HepG2 (cell line): Measurements from ENCODE around the gene ADAD2. TPM values are rescaled to one million over a fixed set of nuclear protein-coding genes. Genes with fewer than 3 reads are reported as not detected.

Experiments
- ATAC-seq: fragments of 200-7000 bp; cut with Tn5 transposase; 3 replicates; pipeline ENCODE4 v1.9.1; 2020; ENCODE audit warnings: mild to moderate bottlenecking, moderate library complexity
- BruUV-seq: library from RNA; stranded (reverse); fragments of 400-500 nt; replicated peaks from 2 replicates; lab custom pipeline; 2021; lab: Mats Ljungman, UMichigan
- CTCF ChIA-PET: fragments of 300-600 bp; formaldehyde crosslinking; extraction: SDS; loops from one replicate; lab custom pipeline; 2021; ENCODE audit warnings: low total read pairs, inconsistent platforms, low intra/inter-chr PET ratio; lab: Yijun Ruan, JAX
- POLR2A ChIA-PET: fragments of 350-600 bp; sonication (Branson Sonifier 250); formaldehyde crosslinking; loops from one replicate; lab custom pipeline; 2020; ENCODE audit warnings: antibody characterized with exemption, inconsistent platforms; lab: Yijun Ruan, JAX
- DNase-seq: peaks from one replicate; pipeline ENCODE4 v3.0.0-alpha.2; 2015; ENCODE audit warnings: low spot score
- FAIRE-seq: peaks from 3 replicates; lab custom pipeline; 2011; peaks lifted over from hg19 to GRCh38; lab: Jason Lieb, UNC
- H2AFZ ChIP-seq: one replicate; pipeline ENCODE4 v1.6.1; 2011; ENCODE audit warnings: low read length, inconsistent platforms
- H3K27ac ChIP-seq: fragments of 300-600 bp; 3 replicates; pipeline ENCODE4 v1.8.0; 2011; ENCODE audit warnings: mixed run types, mild to moderate bottlenecking, mixed read lengths, low read length, inconsistent platforms; ENCODE audit not compliant: insufficient read depth; ENCODE audit errors: extremely low read length
- H3K27me3 ChIP-seq, 2 experiments: fragments of 200-600 bp in 1 of 2; 2 replicates in 1 of 2; 3 replicates in 1 of 2; pipeline versions ENCODE4 v1.6.0 to v1.8.0; 2011; ENCODE audit warnings: low read length in 2 of 2, mild to moderate bottlenecking in 2 of 2, moderate library complexity in 2 of 2, inconsistent platforms in 1 of 2; ENCODE audit not compliant: insufficient read depth in 2 of 2, control insufficient read depth in 1 of 2
- H3K36me3 ChIP-seq, 2 experiments: fragments of 200-600 bp in 1 of 2; replicated peaks in 1 of 2; 2 replicates in 1 of 2; 3 replicates in 1 of 2; pipeline versions ENCODE4 v1.5.1 to v1.8.0; 2011; ENCODE audit warnings: low read length in 2 of 2, inconsistent platforms in 1 of 2; ENCODE audit not compliant: insufficient read depth in 2 of 2, control insufficient read depth in 1 of 2
- H3K4me1 ChIP-seq: 2 replicates; pipeline ENCODE4 v1.5.1; 2012; ENCODE audit warnings: low read length, inconsistent platforms; ENCODE audit not compliant: insufficient read depth
- H3K4me2 ChIP-seq: 2 replicates; pipeline ENCODE4 v1.6.0; 2011; ENCODE audit warnings: low read depth, low read length, inconsistent platforms
- H3K4me3 ChIP-seq, 3 experiments: fragments of 200-600 bp in 1 of 3; sonication (generic), shearing (Covaris generic) in 1 of 3; replicated peaks in 1 of 3; 2 replicates each; pipeline ENCODE4 v1.5.1; 2011 to 2016; ENCODE audit warnings: low read length in 3 of 3, inconsistent platforms in 2 of 3, low read depth in 2 of 3, mild to moderate bottlenecking in 2 of 3, control low read depth in 1 of 3, mixed read lengths in 1 of 3; ENCODE audit not compliant: insufficient read depth in 1 of 3
- H3K79me2 ChIP-seq: one replicate; pipeline ENCODE4 v1.6.1; 2011; ENCODE audit warnings: low read length, inconsistent platforms; ENCODE audit not compliant: insufficient read depth
- H3K9ac ChIP-seq: 2 replicates; pipeline ENCODE4 v1.6.0; 2011; ENCODE audit warnings: mild to moderate bottlenecking, low read depth, low read length, inconsistent platforms; ENCODE audit not compliant: insufficient read depth
- H3K9me3 ChIP-seq: 2 replicates; pipeline ENCODE4 v1.5.1; 2012; ENCODE audit warnings: mild to moderate bottlenecking, low read length
- H4K20me1 ChIP-seq: 2 replicates; pipeline ENCODE4 v1.6.0; 2011; ENCODE audit warnings: inconsistent platforms, mild to moderate bottlenecking, low read length, moderate library complexity; ENCODE audit not compliant: insufficient read depth
- AHR ChIP-seq: IDR thresholded peaks from 2 replicates; pipeline ENCODE4 v1.6.1; 2018; ENCODE audit warnings: missing genetic modification reagents, missing compliant biosample characterization
- AKAP8 ChIP-seq: sonication (generic); formaldehyde crosslinking; IDR thresholded peaks from 2 replicates; pipeline ENCODE4 v1.5.1; 2020; ENCODE audit warnings: mild to moderate bottlenecking, missing genetic modification reagents
- ATAD3A ChIP-seq: sonication (generic); formaldehyde crosslinking; IDR thresholded peaks from 2 replicates; pipeline ENCODE4 v1.4.0; 2020; ENCODE audit warnings: missing genetic modification reagents
- KLF11 ChIP-seq: IDR thresholded peaks from 2 replicates; pipeline ENCODE4 v1.6.1; 2016; ENCODE audit warnings: missing compliant biosample characterization
- KMT2B ChIP-seq: IDR thresholded peaks from 2 replicates; pipeline ENCODE4 v1.6.1; 2016; ENCODE audit warnings: missing genetic modification reagents, missing compliant biosample characterization
- MAZ ChIP-seq, 2 experiments: sonication (generic) in 1 of 2; formaldehyde crosslinking in 1 of 2; IDR thresholded peaks; 2 replicates each; pipeline versions ENCODE4 v1.5.0 to v1.6.1; 2012 to 2020; ENCODE audit warnings: low read depth in 2 of 2, mild to moderate bottlenecking in 2 of 2, borderline replicate concordance in 1 of 2, improper control_type of control experiment in 1 of 2, low read length in 1 of 2, missing genetic modification reagents in 1 of 2, moderate library complexity in 1 of 2
- NRL ChIP-seq: sonication (generic); formaldehyde crosslinking; IDR thresholded peaks from 2 replicates; pipeline ENCODE4 v1.5.0; 2020; ENCODE audit warnings: missing genetic modification reagents, mild to moderate bottlenecking, moderate library complexity, borderline replicate concordance
- PAXIP1 ChIP-seq: sonication (generic); formaldehyde crosslinking; conservative IDR thresholded peaks from 2 replicates; pipeline ENCODE4 v1.4.0; 2020; ENCODE audit warnings: mild to moderate bottlenecking, missing genetic modification reagents, moderate library complexity
- RAD51 ChIP-seq: fragments of 450-650 bp; IDR thresholded peaks from 2 replicates; pipeline ENCODE4 v1.6.1; 2016; ENCODE audit warnings: borderline replicate concordance
- TP53 ChIP-seq: sonication (generic); formaldehyde crosslinking; conservative IDR thresholded peaks from 2 replicates; pipeline ENCODE4 v1.4.0; 2020; ENCODE audit warnings: missing genetic modification reagents
- ZFP36L1 ChIP-seq: sonication (generic); formaldehyde crosslinking; IDR thresholded peaks from 2 replicates; pipeline ENCODE4 v1.8.0; 2022; ENCODE audit warnings: mild to moderate bottlenecking, missing genetic modification reagents, moderate library complexity
- ZNF382 ChIP-seq: sonication (generic); formaldehyde crosslinking; IDR thresholded peaks from 2 replicates; pipeline ENCODE4 v1.5.0; 2020; ENCODE audit warnings: missing genetic modification reagents, mild to moderate bottlenecking, borderline replicate concordance
- ZNF558 ChIP-seq: sonication (generic); formaldehyde crosslinking; IDR thresholded peaks from 2 replicates; pipeline ENCODE4 v1.9.0; 2022; ENCODE audit warnings: mild to moderate bottlenecking, missing genetic modification reagents, borderline replicate concordance
- ZNF589 ChIP-seq: sonication (generic); formaldehyde crosslinking; conservative IDR thresholded peaks from 2 replicates; pipeline ENCODE4 v1.8.0; 2022; ENCODE audit warnings: mild to moderate bottlenecking, moderate library complexity, missing genetic modification reagents
- ZNF703 ChIP-seq: sonication (generic); formaldehyde crosslinking; IDR thresholded peaks from 2 replicates; pipeline ENCODE4 v1.5.1; 2020; ENCODE audit warnings: missing genetic modification reagents, mild to moderate bottlenecking, moderate library complexity, borderline replicate concordance
- WGBS: methylation state at CpG from one replicate; pipeline ENCODE4 v1.1.6; 2017; ENCODE audit warnings: low lambda C conversion rate; 5-methylcytosine and 5-hydroxymethylcytosine counted together
- in situ Hi-C: cut with HindIII; loops from 2 replicates; pipeline ENCODE4 v1.10.0; 2017; ENCODE audit warnings: low pct_unique_long_range_greater_than_20kb; ENCODE audit not compliant: extremely low pct_ligation_motif_present
- intact Hi-C: fragments of 100-400 bp; cut with micrococcal nuclease; formaldehyde crosslinking; loops from one replicate; pipeline ENCODE4 v1.10.0; 2022; ENCODE audit not compliant: unreplicated experiment
- polyA plus RNA-seq, 8 experiments: library from polyadenylated mRNA; depleted of rRNA in 3 of 8; stranded (reverse) in 7 of 8; unstranded in 1 of 8; fragments of >200 nt; fragmentation: Illumina TruSeq in 4 of 8; extraction: Trizol in 4 of 8; gene quantifications; 2 replicates each; pipeline versions ENCODE4 v1.2.1 to v1.2.3, GENCODE V29; 2011 to 2016; ENCODE audit warnings: low read depth in 4 of 8, missing spikeins in 1 of 8, mixed read lengths in 1 of 8; ENCODE audit not compliant: insufficient read depth in 1 of 8
- total RNA-seq, 5 experiments: library from RNA; depleted of rRNA; stranded (reverse); fragments of >200 nt; fragmentation: Illumina TruSeq; extraction: Trizol; gene quantifications; 2 replicates each; pipeline ENCODE4 v1.2.3, GENCODE V29; 2016; ENCODE audit warnings: low read depth in 1 of 5
- TF ChIP-seq, protein P1 (sequence below): sonication (generic); formaldehyde crosslinking; IDR thresholded peaks from 2 replicates; pipeline ENCODE4 v1.5.0; 2020; ENCODE audit warnings: missing genetic modification reagents
- TF ChIP-seq, protein P2 (sequence below): sonication (generic); formaldehyde crosslinking; IDR thresholded peaks from 2 replicates; pipeline ENCODE4 v1.8.0; 2022; ENCODE audit warnings: missing genetic modification reagents, mild to moderate bottlenecking, moderate library complexity, borderline replicate concordance

Gene ADAD2
- total and polyA plus RNA-seq, 2 of the 13 experiments (the other 11 are each of a cell fraction or from before 2014, with no cell fraction given): not detected

DNA sequence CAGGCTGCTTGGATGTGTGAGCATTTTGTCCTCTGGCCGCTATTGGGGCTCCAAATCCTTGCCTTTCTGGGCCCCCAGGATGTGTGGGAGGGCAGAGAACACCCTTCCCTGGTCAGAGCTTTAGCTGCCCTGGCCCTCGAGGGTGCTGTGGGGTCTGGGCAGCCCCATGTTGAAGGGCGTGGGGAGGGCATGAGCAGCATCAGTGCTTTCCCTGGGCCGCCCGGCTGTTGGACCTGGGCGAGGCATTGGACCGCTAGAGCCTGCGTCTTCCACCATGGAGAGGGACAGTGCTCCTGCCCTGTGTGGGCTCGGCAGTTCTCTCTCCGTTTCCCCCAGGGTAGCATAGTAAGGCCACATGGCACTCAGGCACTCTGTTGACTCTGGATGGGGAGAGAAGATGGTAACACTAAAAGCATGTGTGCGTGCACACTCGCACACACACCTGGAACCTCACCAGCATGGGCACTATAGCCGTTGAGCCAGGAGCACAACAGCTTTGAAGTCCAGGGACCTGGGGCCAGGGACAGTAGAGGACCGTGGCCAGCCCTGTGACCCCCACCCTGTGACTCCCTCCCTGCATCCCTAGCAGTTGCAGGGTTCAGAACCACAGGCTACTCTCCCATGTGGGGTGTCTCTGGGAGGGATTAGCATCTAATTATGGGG lies 6.6 kb downstream of the ADAD2 start (continued):
- TF ChIP-seq NRL (CRISPR knock-in tag): no peak
- no peak for TF ChIP-seq KMT2B (CRISPR knock-in tag)
- TF ChIP-seq ZFP36L1 (CRISPR knock-in tag): no peak
- no peak for TF ChIP-seq ZNF382

DNA sequence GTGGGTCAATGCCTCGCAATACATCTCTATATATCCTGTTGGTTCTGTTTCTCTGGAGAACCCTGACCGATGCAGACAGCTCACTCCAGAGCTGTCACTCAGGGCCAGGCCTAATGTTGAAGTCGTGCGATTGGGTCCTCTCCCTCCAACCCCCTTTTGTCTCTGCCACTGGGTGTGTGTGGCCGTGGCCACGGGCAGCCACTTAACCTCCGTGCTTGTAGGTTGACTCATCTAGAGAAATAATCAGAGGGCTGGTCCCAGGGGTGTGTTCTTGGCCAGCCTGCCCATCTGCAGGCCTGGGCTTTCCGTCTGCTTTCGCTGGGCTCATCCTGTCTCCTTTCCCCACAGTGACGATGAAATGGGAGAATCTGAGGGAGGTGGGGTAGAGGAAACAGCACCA lies 7.4 kb downstream of the ADAD2 start:
- Histone ChIP-seq H3K4me1 (no peaks in the 10 kb centered on the region), H3K36me3 (no peaks in the 10 kb centered on the region), H3K9me3 (no peaks in the 10 kb centered on the region), H3K4me3 (no peak overlapping the region), H3K27ac (no peak overlapping the region), H3K27me3 (peaks cover 25 to 75% of the 10 kb centered on the region in 2 experiments; a peak in 4 of 5 replicates), H2AFZ (no peak overlapping the region), H3K4me2 (no peak overlapping the region), H3K9ac (no peak overlapping the region), H3K79me2 (no peaks in the 10 kb centered on the region), H4K20me1 (no peaks in the 10 kb centered on the region)
- BruUV-seq: no TSS peak
- POLR2A ChIA-PET: no interaction called here
- CTCF ChIA-PET: no interaction called here
- FAIRE-seq (no peak), DNase-seq (no peak), ATAC-seq (no peak)
- intact Hi-C loops: loop anchor here (5.0 kb wide), 1 partner anchor 536 kb away; no protein-coding TSS in a partner anchor
- in situ Hi-C loops: loop anchor here (25.0 kb wide), 1 partner anchor 236 kb away; the partner anchor contains the start of genes NECAB2 and OSGIN1
- 34% methylated on average over 8 of the region's 10 CpGs for WGBS
- TF ChIP-seq, protein P1, sequence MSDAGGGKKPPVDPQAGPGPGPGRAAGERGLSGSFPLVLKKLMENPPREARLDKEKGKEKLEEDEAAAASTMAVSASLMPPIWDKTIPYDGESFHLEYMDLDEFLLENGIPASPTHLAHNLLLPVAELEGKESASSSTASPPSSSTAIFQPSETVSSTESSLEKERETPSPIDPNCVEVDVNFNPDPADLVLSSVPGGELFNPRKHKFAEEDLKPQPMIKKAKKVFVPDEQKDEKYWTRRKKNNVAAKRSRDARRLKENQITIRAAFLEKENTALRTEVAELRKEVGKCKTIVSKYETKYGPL (CRISPR knock-in tag): no peak
- no peak for TF ChIP-seq ZNF558 (CRISPR knock-in tag)
- TF ChIP-seq MAZ (IDR thresholded peaks at IDR 0.05; ENCODE audit: borderline replicate concordance, low read depth, low read length): no peak
- TF ChIP-seq MAZ (CRISPR knock-in tag; IDR thresholded peaks at IDR 0.05; ENCODE audit: low read depth): no peak
- no peak for TF ChIP-seq AHR (CRISPR knock-in tag)
- no peak for TF ChIP-seq KLF11 (CRISPR knock-in tag)
- TF ChIP-seq RAD51: no peak
- TF ChIP-seq, protein P2, sequence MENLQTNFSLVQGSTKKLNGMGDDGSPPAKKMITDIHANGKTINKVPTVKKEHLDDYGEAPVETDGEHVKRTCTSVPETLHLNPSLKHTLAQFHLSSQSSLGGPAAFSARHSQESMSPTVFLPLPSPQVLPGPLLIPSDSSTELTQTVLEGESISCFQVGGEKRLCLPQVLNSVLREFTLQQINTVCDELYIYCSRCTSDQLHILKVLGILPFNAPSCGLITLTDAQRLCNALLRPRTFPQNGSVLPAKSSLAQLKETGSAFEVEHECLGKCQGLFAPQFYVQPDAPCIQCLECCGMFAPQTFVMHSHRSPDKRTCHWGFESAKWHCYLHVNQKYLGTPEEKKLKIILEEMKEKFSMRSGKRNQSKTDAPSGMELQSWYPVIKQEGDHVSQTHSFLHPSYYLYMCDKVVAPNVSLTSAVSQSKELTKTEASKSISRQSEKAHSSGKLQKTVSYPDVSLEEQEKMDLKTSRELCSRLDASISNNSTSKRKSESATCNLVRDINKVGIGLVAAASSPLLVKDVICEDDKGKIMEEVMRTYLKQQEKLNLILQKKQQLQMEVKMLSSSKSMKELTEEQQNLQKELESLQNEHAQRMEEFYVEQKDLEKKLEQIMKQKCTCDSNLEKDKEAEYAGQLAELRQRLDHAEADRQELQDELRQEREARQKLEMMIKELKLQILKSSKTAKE (CRISPR knock-in tag): no peak
- no peak for TF ChIP-seq PAXIP1 (CRISPR knock-in tag)
- TF ChIP-seq AKAP8 (CRISPR knock-in tag): no peak
- TF ChIP-seq ZNF589 (CRISPR knock-in tag): no peak
- TF ChIP-seq ATAD3A (CRISPR knock-in tag): no peak
- no peak for TF ChIP-seq ZNF703
- TF ChIP-seq TP53 (CRISPR knock-in tag): no peak
